ENCODE measurements around the gene RRP1.

DNA sequence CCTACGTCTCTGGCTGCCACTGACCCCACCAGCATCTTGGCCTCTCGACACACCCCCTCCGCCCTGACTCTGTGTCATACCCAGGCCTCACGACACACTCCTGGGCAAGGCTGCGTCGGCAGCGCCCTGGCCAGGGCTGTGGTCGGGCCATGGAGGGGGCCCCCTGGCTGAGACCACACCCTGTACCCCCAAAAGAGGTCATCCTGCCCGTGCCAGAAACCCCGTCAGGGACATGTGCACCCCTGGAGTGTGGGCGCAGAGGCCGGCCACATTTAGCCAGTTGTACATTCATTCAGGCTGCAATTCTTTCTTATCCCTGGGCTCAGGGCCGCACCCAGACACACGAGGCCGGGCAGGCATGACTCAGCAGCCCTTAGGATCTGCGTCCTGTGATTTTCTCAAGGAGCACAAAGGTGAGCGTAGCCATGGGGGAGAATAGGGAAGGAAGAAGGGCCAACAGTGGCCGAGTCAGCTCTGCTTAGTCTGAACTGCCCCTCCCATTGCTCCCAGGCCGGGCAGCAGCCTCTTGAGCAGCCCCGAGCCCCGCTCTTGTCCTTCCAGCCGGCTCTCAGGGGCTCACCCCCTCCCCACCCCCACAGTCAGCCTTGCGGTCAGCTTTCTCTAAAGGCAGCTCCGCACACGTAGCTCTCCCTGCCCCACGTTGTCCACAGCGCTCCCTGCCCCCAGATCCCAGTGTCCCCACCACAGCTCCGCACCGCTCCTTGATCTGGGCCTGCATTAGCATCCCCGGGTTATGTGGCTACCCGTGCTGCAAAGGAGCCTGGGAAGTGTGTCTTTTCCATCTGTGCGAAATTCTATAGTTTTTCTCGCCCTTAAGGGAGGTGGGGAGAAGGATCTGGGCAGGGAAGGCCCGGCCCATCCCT is 21.2 kb upstream of the RRP1 start:
- TF ChIP-seq, protein P1, sequence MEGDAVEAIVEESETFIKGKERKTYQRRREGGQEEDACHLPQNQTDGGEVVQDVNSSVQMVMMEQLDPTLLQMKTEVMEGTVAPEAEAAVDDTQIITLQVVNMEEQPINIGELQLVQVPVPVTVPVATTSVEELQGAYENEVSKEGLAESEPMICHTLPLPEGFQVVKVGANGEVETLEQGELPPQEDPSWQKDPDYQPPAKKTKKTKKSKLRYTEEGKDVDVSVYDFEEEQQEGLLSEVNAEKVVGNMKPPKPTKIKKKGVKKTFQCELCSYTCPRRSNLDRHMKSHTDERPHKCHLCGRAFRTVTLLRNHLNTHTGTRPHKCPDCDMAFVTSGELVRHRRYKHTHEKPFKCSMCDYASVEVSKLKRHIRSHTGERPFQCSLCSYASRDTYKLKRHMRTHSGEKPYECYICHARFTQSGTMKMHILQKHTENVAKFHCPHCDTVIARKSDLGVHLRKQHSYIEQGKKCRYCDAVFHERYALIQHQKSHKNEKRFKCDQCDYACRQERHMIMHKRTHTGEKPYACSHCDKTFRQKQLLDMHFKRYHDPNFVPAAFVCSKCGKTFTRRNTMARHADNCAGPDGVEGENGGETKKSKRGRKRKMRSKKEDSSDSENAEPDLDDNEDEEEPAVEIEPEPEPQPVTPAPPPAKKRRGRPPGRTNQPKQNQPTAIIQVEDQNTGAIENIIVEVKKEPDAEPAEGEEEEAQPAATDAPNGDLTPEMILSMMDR (IDR thresholded peaks at IDR 0.05), result no peak
- TF ChIP-seq EP300 (IDR thresholded peaks at IDR 0.05) (no peak), POLR2A (IDR thresholded peaks at IDR 0.05) (no peak)
